NCI-H1417 (cell line): ENCODE measurements around the gene GOLGA8H.
A peak's percentile ranks its signal among the peaks of the same experiment; 100 is the strongest.
"Not testable (repeated sequence)": the region's sequence is repeated elsewhere in the genome, so short reads cannot be mapped to it uniquely, and the experiment has no call there.

ENCODE experiments used
- DNase-seq, 3 experiments: peaks; one replicate each; lab custom pipeline; 2025; lab: John Stamatoyannopoulos, UW

The GOLGA8H gene

GRCh38 chr15:30603796-30604195, at the start of gene GOLGA8H:
Gene GOLGA8H, plus strand, starts transcription at chr15:30604028. Its CDS starts 98 bp downstream, at chr15:30604126.
- not testable (repeated sequence) for DNase-seq

DNA sequence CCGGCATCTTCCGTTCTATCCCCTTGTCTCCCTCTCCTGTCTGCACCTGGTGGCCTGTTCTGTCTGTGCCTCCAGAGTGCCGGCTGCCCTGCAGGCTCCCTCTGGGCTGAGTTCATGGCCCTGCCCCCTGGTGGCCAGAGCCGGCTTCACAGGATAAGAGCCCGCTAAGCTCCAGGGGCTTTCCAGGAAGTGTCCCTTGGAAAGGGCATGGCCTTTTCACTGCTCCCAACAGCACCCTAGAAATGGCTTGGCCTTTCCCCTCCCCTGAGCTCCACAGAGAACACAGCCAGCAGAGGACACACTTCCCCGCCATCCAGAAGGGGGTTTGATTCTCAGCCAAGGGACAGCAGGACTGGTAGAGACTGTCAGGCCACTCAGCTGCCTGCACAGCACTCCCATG, 36.9 kb upstream of the GOLGA8H start:
- not testable (repeated sequence) for DNase-seq

- DNase-seq, result not testable (repeated sequence)
Measured at GRCh38 chr15:30573012-30573491, 30.8 kb upstream of the GOLGA8H start.

GRCh38 chr15:30579394-30579970, 24.3 kb upstream of the GOLGA8H start:
- not testable (repeated sequence) for DNase-seq

DNA sequence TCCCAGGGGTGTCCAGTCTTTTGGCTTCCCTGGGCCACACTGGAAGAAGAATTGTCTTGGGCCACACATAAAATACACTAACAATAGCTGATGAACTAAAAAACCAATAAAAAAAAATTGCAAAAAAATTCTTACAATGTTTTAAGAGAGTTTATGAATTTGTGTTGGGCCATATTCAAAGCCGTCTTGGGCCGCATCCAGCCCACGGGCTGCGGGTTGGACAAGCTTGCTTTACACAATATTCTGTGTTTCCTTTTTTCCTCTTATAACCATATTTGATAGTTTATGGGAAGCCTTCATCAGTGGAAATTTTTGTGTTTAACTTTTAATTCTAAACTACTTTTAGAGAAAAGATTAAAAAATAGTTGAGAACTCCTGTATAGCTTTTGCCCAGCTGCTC, 23.1 kb upstream of the GOLGA8H start:
- DNase-seq, result not testable (repeated sequence)

DNA sequence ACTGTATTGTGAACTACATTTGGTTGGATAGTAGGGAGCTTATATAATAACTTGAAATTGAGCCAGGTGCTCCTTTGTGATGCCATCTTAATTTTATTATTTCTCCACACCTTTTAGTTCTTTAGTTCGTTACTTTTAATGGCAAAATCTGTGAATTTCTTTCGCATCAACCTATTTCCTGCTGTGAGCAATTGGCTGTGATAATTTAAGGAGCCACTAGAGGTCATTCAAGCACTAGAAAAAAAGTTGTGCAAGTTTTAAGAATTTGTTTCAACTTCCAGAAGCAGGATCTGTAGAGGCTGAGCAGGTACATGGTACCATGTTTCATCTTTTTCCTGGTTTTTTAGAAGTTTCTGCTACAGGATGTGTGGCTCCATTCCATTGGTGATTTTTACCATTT, 4.9 kb upstream of the GOLGA8H start:
- DNase-seq, result not testable (repeated sequence)

DNA sequence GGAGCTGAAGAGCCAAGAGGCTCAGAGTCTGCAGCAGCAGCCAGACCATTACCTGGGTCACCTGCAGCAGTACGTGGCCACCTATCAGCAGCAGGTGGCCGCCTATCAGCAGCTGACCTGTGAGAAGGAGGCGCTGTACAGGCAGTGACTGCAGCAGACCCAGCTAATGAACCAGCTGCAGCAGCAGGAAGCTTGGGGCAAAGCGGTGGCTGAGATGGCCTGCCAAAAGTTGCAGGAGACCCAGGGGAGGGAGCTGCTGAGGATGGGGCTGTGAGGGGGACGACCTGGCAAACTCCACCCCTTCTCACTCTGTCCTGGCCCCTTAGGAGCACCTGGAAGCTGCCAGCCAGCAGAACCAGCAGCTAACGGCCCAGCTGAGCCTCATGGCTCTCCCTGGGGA, 8.4 kb downstream of the GOLGA8H start:
- not testable (repeated sequence) for DNase-seq

GRCh38 chr15:30621342-30621741, 17.5 kb downstream of the GOLGA8H start:
- DNase-seq, result not testable (repeated sequence)

DNA sequence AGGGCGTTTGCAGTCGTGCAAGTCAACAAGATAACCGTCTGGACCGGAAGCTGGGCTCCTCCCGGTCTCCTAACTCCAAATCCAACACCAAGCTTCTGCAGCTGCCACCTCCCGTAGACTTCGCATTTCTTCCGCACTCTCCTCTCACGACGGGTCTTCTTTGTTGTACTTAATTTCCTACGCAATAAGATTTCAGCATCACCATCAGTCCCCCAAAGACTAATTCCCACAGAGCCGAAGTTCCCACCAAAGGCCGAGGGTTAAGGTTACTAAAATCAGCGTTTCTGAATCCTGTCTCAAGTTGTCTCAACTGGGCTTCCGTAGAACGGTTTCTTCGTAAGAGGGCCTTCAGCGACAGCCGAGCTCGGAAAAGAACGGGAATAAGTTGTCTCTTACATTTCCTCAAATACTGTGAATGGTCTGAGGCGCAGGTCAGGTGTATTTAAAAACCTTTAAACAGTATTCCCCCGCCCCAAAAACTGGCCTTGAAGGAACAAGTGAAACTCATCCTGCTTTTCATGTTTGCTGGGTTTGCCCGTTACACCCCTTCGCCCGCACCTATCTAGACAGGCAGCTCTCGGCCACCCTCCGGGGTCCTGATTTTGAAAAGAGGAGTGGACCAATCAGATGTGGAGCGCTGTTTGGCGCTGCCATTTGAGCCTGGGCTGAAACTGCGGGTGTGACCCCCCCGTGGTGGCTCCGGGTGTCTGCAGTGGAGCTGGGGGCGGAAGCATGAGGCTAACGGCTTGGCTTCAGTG, 21.8 kb downstream of the GOLGA8H start, which contains the start of gene ARHGAP11B:
Gene ARHGAP11B, plus strand, starts transcription at position 693 of the 758 bp plus-strand sequence.
- DNase-seq, result not testable (repeated sequence)

- DNase-seq, result not testable (repeated sequence)
Measured at GRCh38 chr15:30626194-30626565, 22.4 kb downstream of the GOLGA8H start.

GRCh38 chr15:30626632-30627031, 22.8 kb downstream of the GOLGA8H start:
- not testable (repeated sequence) for DNase-seq

GRCh38 chr15:30650012-30650929, 46.4 kb downstream of the GOLGA8H start:
- DNase-seq, result no peak

GRCh38 chr15:30661154-30661553, 57.3 kb downstream of the GOLGA8H start:
- DNase-seq, result peak in 1 of 3 experiments; percentile 31
